ENCODE results near the gene AQP3. TPM values are rescaled to one million over a fixed set of nuclear protein-coding genes. Genes with fewer than 3 reads are reported as not detected.

AQP3 gene
- total RNA-seq, 1 donor from 2014 or later: 868 TPM

DNA sequence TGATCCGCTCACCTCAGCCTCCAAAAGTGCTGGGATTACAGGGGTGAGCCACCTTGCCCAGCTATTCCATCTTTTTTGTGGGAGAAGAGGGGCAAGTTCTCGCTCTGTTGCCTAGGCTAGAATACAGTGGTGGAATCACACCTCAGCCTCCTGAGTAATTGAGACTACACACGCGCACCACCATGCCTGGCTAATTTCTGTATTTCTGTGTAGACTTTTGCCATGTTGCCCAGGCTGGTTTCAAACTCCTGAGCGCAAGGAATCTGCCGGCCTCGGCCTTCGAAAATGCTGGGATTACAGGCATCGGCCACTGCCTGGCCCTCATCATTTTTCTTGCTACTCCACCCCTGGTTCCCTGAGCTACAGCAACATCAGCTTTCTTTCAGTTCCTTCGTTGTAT is 29.1 kb upstream of the AQP3 start:
- peak in 1 of 2 donors; percentile 14 for DNase-seq (ENCODE audit: extremely low spot score in 2 of 2)
- TF ChIP-seq, protein P1, sequence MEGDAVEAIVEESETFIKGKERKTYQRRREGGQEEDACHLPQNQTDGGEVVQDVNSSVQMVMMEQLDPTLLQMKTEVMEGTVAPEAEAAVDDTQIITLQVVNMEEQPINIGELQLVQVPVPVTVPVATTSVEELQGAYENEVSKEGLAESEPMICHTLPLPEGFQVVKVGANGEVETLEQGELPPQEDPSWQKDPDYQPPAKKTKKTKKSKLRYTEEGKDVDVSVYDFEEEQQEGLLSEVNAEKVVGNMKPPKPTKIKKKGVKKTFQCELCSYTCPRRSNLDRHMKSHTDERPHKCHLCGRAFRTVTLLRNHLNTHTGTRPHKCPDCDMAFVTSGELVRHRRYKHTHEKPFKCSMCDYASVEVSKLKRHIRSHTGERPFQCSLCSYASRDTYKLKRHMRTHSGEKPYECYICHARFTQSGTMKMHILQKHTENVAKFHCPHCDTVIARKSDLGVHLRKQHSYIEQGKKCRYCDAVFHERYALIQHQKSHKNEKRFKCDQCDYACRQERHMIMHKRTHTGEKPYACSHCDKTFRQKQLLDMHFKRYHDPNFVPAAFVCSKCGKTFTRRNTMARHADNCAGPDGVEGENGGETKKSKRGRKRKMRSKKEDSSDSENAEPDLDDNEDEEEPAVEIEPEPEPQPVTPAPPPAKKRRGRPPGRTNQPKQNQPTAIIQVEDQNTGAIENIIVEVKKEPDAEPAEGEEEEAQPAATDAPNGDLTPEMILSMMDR (IDR thresholded peaks at IDR 0.05): no peak
- TF ChIP-seq POLR2A (IDR thresholded peaks at IDR 0.05) (no peak), POLR2AphosphoS5 (IDR thresholded peaks at IDR 0.05; ENCODE audit: insufficient read depth in 1 of 2, low read depth in 1 of 2) (no peak)
- Histone ChIP-seq H3K36me3 (peaks cover 0 to 7% of the 10 kb centered on the region in 2 donors), H3K4me3 (no peak overlapping the region), H3K27ac (no peak overlapping the region), H3K27me3 (no peaks in the 10 kb centered on the region), H3K4me1 (peaks cover 22% of the 10 kb centered on the region), H3K9me3 (no peaks in the 10 kb centered on the region)
- intact Hi-C loops (cut with DNase I): no loop called here

DNA sequence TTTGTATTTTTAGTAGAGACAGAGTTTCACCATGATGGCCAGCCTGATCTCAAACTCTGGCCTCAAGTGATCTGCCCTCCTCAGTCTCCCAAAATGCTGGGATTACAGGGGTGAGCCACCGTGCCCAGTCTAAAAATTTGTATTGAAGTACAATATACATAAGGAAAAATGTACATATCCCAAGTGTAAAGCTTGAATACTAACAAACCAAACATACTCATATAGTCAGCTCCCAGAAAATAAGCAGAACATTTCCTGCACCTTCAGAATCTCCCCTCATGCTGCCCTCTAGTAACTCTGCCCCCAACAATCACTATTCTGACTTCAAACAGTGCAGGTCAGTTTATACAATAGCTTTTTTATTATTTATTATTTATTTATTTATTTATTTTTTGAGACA is 28.0 kb upstream of the AQP3 start:
- Histone ChIP-seq H3K36me3 (peaks cover 0 to 10% of the 10 kb centered on the region in 2 donors), H3K27me3 (no peaks in the 10 kb centered on the region), H3K27ac (no peak overlapping the region), H3K4me3 (no peak overlapping the region), H3K9me3 (no peaks in the 10 kb centered on the region), H3K4me1 (peaks cover 22% of the 10 kb centered on the region)
- intact Hi-C loops (cut with DNase I): no loop called here
- TF ChIP-seq POLR2AphosphoS5 (IDR thresholded peaks at IDR 0.05; ENCODE audit: insufficient read depth in 1 of 2, low read depth in 1 of 2) (no peak), POLR2A (IDR thresholded peaks at IDR 0.05) (no peak)
- TF ChIP-seq, protein P1 (IDR thresholded peaks at IDR 0.05): no peak
- DNase-seq (ENCODE audit: extremely low spot score in 2 of 2): peak in 1 of 2 donors; percentile 37

DNA sequence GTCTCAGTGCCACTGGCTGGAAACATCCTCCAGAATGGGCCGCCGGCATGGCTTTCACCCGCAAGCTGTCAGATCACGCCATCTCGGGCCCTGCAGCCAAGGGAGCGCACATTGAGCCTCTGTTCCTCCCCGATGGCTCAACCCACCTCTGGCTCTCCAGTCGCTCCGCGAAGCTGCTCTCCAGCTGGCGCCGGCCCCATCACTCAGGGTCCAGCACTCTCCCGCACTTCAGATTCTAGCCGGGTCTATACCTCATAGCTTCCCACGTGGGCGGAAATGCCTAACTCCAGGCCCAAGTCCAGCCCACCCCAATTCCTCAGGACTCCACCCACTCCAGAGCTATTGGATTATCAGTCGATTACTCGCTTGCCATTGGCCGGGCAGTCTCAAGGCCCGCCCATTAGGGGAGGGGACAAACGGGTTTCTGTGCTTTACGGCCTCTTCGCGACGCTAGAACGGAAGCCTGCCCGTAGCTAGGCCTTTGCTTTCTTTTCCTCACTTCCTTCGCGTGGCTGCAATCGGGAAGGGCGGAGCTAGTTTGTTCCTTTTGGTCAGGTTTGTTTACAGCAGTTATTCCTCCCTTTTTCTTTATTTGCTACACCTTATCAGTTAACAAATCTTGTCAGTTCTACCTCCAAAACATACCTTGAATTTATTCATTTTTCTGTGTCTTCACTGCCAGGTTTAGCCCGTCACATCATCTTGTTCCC is 26.4 kb upstream of the AQP3 start, which contains the start of gene NOL6:
Gene NOL6 (minus strand): TSS at position 282 of the 710 bp plus-strand sequence. CDS start 82 bp downstream, at position 200.
- Histone ChIP-seq H3K27ac (peak within 1 kb of the TSS; percentile 67), H3K9me3 (no peaks in the 10 kb centered on the region), H3K4me1 (peaks cover 22% of the 10 kb centered on the region), H3K27me3 (no peaks in the 10 kb centered on the region), H3K4me3 (peak within 1 kb of the TSS; percentile 67), H3K36me3 (peaks cover 0 to 26% of the 10 kb centered on the region in 2 donors)
- peak; percentile 99 for DNase-seq (ENCODE audit: extremely low spot score in 2 of 2)
- TF ChIP-seq POLR2AphosphoS5 (IDR thresholded peaks at IDR 0.05; ENCODE audit: insufficient read depth in 1 of 2, low read depth in 1 of 2): peak; percentile 87 to 100
- TF ChIP-seq, protein P1 (IDR thresholded peaks at IDR 0.05): no peak
- peak in 1 of 2 donors; percentile 20 for TF ChIP-seq POLR2A (IDR thresholded peaks at IDR 0.05)
- intact Hi-C loops (cut with DNase I): no loop called here

DNA sequence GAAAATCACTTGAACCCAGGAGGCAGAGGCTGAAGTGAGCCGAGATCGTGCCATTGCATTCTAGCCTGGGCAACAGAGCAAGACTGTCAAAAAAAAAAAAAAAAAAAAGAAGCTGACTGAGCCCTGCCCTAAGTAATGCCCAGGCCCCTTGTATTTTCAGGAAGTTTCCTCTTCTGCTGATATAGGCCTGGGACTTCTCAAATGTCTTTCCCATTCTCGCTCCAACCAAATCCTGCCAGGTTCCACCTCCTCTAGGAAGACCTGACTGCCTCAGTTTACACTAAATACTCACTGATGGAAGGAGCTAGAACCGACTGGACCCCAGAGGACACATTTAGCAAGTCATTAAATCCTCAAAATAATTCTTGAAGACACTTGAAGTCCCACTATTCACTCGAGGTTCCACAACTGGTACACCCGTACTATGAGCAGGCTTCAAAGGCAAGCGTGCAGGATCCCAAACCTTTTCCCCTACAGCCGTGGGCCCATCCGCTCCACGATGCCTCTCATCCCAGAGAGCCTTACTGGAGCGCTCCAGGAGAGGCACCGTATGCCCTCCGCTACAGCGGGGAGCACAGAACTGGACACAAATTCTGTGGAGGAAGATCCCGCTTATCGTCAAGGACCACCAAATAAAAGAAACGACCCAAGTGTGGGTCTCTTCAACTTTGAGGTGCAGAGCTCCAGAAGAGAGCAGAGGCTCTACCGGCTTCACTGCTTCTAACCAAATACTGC is 25.7 kb upstream of the AQP3 start:
- TF ChIP-seq POLR2AphosphoS5 (IDR thresholded peaks at IDR 0.05; ENCODE audit: insufficient read depth in 1 of 2, low read depth in 1 of 2): no peak
- TF ChIP-seq, protein P1 (IDR thresholded peaks at IDR 0.05): no peak
- no peak for TF ChIP-seq POLR2A (IDR thresholded peaks at IDR 0.05)
- Histone ChIP-seq H3K9me3 (no peaks in the 10 kb centered on the region), H3K27ac (no peak overlapping the region), H3K4me3 (peak overlapping the region; percentile 67), H3K4me1 (peaks cover 22% of the 10 kb centered on the region), H3K27me3 (no peaks in the 10 kb centered on the region), H3K36me3 (peaks cover 0 to 33% of the 10 kb centered on the region in 2 donors)
- intact Hi-C loops (cut with DNase I): no loop called here
- DNase-seq (ENCODE audit: extremely low spot score in 2 of 2): peak; percentile 70 to 86
